Kidney (tissue), 14 donors: ENCODE results near the gene HAPLN2. TPM values are rescaled to one million over a fixed set of nuclear protein-coding genes. Genes with fewer than 3 reads are reported as not detected.

ENCODE experiments used
- DNase-seq, 5 donors: peaks; one replicate each; pipeline ENCODE4 v3.0.0-alpha.2; 2013 to 2020
- FAIRE-seq: peaks from 2 replicates; lab custom pipeline; 2012; peaks lifted over from hg19 to GRCh38; lab: Jason Lieb, UNC
- H3K27ac ChIP-seq, 2 donors: one replicate each; pipeline ENCODE4 v1.7.0; 2013; ENCODE audit warnings: low read depth in 2 of 2, low read length in 2 of 2, inconsistent platforms in 1 of 2
- H3K27me3 ChIP-seq: one replicate; pipeline ENCODE4 v1.7.1; 2013; ENCODE audit warnings: low read length, inconsistent platforms; ENCODE audit not compliant: control insufficient read depth, insufficient read depth
- H3K36me3 ChIP-seq, 3 donors: one replicate each; pipeline versions ENCODE4 v1.7.0 to v1.7.1; 2013; ENCODE audit warnings: low read length in 3 of 3, control low read depth in 1 of 3, inconsistent platforms in 1 of 3; ENCODE audit not compliant: insufficient read depth in 3 of 3, control insufficient read depth in 2 of 3
- H3K4me1 ChIP-seq, 3 donors: one replicate each; pipeline versions ENCODE4 v1.7.0 to v1.7.1; 2013; ENCODE audit warnings: low read length in 3 of 3, inconsistent platforms in 1 of 3, low read depth in 1 of 3; ENCODE audit not compliant: control insufficient read depth in 2 of 3, insufficient read depth in 2 of 3
- H3K4me3 ChIP-seq, 3 donors: one replicate each; pipeline versions ENCODE4 v1.7.0 to v1.8.1; 2013; ENCODE audit warnings: low read length in 3 of 3, control low read depth in 1 of 3, inconsistent platforms in 1 of 3
- H3K9ac ChIP-seq, 3 donors: one replicate each; pipeline versions ENCODE4 v1.7.0 to v1.7.1; 2013; ENCODE audit warnings: low read length in 3 of 3, control low read depth in 1 of 3, inconsistent platforms in 1 of 3
- H3K9me3 ChIP-seq, 3 donors: one replicate each; pipeline versions ENCODE4 v1.7.0 to v1.7.1; 2013; ENCODE audit warnings: low read length in 3 of 3, control low read depth in 1 of 3, inconsistent platforms in 1 of 3; ENCODE audit not compliant: control insufficient read depth in 2 of 3, insufficient read depth in 1 of 3
- CTCF ChIP-seq: IDR thresholded peaks from 3 replicates; pipeline ENCODE4 v1.5.1; 2012; ENCODE audit warnings: mild to moderate bottlenecking, moderate library complexity, borderline replicate concordance; ENCODE audit not compliant: insufficient read depth; ENCODE audit errors: extremely low read depth
- intact Hi-C: fragments of 100-400 bp; cut with DNase I; formaldehyde crosslinking; loops from one replicate; pipeline ENCODE4 v1.11.1; 2022
- polyA plus RNA-seq: library from polyadenylated mRNA; stranded (reverse); fragments of 350-450 nt; fragmentation: Illumina TruSeq; extraction: RNeasy Lipid Tissue Mini Kit (QIAGEN cat#74804); gene quantifications from one replicate; pipeline ENCODE4 v1.2.3, GENCODE V29; 2014; ENCODE audit warnings: low read depth, low replicate concordance; ENCODE audit not compliant: insufficient read depth
- total RNA-seq: library from RNA; stranded (reverse); fragmentation: NEBNext Ultra II Directional; extraction: Animal tissue kit (Norgen Biotek cat#: 25700); gene quantifications from one replicate; pipeline ENCODE4 v1.2.1, GENCODE V29; 2021
- donor health status: control.
- donor health status: control.
- donor health status: control.
- donor health status: control.
- donor health status: control.
- donor health status: DM: yes; HTN: yes; CAD: no.
- donor health status: Normal renal cell carcinoma (clear cell type).

The HAPLN2 gene
- total and polyA plus RNA-seq, 2 donors from 2014 or later, result 0.30 to 1.9 TPM

DNA sequence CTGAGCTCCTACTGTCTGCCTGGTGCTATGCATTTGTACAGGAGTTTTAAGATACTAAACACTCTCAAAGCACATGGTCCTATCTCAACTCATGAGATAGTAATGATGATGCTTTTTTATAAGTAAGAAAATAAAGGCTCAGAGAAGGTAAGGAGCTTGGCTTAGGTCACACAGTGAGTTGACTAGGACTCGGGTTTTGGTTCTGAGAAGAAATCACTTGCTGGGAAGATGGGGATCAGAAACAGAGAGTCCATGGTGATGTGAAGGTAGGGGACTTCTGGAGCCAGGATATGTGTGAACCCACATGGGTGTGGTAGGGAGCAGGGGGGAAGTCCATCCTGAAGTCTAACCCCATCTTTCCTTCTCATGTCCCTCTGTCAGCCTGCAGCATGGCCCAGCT lies 26.5 kb downstream of the HAPLN2 start:
- intact Hi-C loops, result no loop called here
- H3K27ac ChIP-seq, result no peak overlapping the region
- H3K4me1 ChIP-seq, result peaks cover 0 to 5% (median 0%) of the 10 kb centered on the region in 3 donors
- FAIRE-seq (no peak), DNase-seq (no peak)
- no peak overlapping the region for H3K4me3 ChIP-seq
- no peaks in the 10 kb centered on the region for H3K9me3 ChIP-seq
- H3K27me3 ChIP-seq, result peaks cover 41% of the 10 kb centered on the region
- H3K9ac ChIP-seq, result no peak overlapping the region
- H3K36me3 ChIP-seq, result no peaks in the 10 kb centered on the region
- TF ChIP-seq CTCF, result no peak

DNA sequence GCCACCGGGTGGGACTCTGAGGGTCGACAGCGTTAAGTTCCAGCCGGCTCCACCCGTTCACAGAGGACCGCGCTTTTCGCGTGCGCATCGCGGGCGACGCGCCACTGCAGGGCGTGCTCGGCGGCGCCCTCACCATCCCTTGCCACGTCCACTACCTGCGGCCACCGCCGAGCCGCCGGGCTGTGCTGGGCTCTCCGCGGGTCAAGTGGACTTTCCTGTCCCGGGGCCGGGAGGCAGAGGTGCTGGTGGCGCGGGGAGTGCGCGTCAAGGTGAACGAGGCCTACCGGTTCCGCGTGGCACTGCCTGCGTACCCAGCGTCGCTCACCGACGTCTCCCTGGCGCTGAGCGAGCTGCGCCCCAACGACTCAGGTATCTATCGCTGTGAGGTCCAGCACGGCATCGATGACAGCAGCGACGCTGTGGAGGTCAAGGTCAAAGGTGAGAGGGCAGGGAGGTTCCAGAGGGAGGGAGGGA lies 27.6 kb downstream of the HAPLN2 start:
- H3K9me3 ChIP-seq, result no peaks in the 10 kb centered on the region
- H3K36me3 ChIP-seq, result no peaks in the 10 kb centered on the region
- no peak overlapping the region for H3K27ac ChIP-seq
- H3K27me3 ChIP-seq, result peaks cover 39% of the 10 kb centered on the region
- no peak overlapping the region for H3K4me3 ChIP-seq
- FAIRE-seq, result no peak
- intact Hi-C loops, result no loop called here
- no peak overlapping the region for H3K9ac ChIP-seq
- no peak for TF ChIP-seq CTCF
- peak in 1 of 5 donors; percentile 57 for DNase-seq
- H3K4me1 ChIP-seq, result peaks cover 0 to 5% (median 0%) of the 10 kb centered on the region in 3 donors

- FAIRE-seq (no peak), DNase-seq (peak in 1 of 5 donors; percentile 36)
- Histone ChIP-seq H3K9me3 (no peaks in the 10 kb centered on the region), H3K9ac (no peak overlapping the region), H3K36me3 (no peaks in the 10 kb centered on the region), H3K4me1 (peaks cover 0 to under 1% (median 0%) of the 10 kb centered on the region in 3 donors), H3K27ac (no peak overlapping the region), H3K27me3 (peaks cover 39% of the 10 kb centered on the region), H3K4me3 (no peak overlapping the region)
- no peak for TF ChIP-seq CTCF
- intact Hi-C loops, result no loop called here
Observed at GRCh38 chr1:156647351-156647750, 28.1 kb downstream of the HAPLN2 start.

DNA sequence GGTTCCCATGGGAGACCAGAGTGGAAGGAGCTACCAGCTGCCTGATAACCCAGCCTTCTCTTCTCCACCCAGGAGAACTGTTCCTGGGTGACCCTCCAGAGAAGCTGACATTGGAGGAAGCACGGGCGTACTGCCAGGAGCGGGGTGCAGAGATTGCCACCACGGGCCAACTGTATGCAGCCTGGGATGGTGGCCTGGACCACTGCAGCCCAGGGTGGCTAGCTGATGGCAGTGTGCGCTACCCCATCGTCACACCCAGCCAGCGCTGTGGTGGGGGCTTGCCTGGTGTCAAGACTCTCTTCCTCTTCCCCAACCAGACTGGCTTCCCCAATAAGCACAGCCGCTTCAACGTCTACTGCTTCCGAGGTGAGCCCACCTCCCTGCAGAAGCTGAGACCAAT lies 29.3 kb downstream of the HAPLN2 start:
- no peak for FAIRE-seq
- Histone ChIP-seq H3K9ac (no peak overlapping the region), H3K4me1 (no peaks in the 10 kb centered on the region), H3K27me3 (peaks cover 35% of the 10 kb centered on the region), H3K4me3 (no peak overlapping the region), H3K9me3 (no peaks in the 10 kb centered on the region), H3K36me3 (no peaks in the 10 kb centered on the region), H3K27ac (no peak overlapping the region)
- peak in 1 of 5 donors; percentile 67 for DNase-seq
- no peak for TF ChIP-seq CTCF
- intact Hi-C loops, result no loop called here
